ENCODE data around the gene IDH1. TPM values are rescaled to one million over a fixed set of nuclear protein-coding genes. Genes with fewer than 3 reads are reported as not detected.

Gene IDH1
- total and polyA plus RNA-seq, 10 of the 15 experiments (the other 5 are each of a cell fraction or from before 2014, with no cell fraction given): 39.0 to 114 (median 55.0) TPM

- TF ChIP-seq, protein P1, sequence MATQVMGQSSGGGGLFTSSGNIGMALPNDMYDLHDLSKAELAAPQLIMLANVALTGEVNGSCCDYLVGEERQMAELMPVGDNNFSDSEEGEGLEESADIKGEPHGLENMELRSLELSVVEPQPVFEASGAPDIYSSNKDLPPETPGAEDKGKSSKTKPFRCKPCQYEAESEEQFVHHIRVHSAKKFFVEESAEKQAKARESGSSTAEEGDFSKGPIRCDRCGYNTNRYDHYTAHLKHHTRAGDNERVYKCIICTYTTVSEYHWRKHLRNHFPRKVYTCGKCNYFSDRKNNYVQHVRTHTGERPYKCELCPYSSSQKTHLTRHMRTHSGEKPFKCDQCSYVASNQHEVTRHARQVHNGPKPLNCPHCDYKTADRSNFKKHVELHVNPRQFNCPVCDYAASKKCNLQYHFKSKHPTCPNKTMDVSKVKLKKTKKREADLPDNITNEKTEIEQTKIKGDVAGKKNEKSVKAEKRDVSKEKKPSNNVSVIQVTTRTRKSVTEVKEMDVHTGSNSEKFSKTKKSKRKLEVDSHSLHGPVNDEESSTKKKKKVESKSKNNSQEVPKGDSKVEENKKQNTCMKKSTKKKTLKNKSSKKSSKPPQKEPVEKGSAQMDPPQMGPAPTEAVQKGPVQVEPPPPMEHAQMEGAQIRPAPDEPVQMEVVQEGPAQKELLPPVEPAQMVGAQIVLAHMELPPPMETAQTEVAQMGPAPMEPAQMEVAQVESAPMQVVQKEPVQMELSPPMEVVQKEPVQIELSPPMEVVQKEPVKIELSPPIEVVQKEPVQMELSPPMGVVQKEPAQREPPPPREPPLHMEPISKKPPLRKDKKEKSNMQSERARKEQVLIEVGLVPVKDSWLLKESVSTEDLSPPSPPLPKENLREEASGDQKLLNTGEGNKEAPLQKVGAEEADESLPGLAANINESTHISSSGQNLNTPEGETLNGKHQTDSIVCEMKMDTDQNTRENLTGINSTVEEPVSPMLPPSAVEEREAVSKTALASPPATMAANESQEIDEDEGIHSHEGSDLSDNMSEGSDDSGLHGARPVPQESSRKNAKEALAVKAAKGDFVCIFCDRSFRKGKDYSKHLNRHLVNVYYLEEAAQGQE (IDR thresholded peaks at IDR 0.05; ENCODE audit: low read depth, low read length): no peak
- TF ChIP-seq, protein P2, sequence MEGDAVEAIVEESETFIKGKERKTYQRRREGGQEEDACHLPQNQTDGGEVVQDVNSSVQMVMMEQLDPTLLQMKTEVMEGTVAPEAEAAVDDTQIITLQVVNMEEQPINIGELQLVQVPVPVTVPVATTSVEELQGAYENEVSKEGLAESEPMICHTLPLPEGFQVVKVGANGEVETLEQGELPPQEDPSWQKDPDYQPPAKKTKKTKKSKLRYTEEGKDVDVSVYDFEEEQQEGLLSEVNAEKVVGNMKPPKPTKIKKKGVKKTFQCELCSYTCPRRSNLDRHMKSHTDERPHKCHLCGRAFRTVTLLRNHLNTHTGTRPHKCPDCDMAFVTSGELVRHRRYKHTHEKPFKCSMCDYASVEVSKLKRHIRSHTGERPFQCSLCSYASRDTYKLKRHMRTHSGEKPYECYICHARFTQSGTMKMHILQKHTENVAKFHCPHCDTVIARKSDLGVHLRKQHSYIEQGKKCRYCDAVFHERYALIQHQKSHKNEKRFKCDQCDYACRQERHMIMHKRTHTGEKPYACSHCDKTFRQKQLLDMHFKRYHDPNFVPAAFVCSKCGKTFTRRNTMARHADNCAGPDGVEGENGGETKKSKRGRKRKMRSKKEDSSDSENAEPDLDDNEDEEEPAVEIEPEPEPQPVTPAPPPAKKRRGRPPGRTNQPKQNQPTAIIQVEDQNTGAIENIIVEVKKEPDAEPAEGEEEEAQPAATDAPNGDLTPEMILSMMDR (IDR thresholded peaks at IDR 0.05 in 2 of 3, conservative IDR thresholded peaks at IDR 0.05 in 1 of 3; ENCODE audit: control insufficient read depth in 2 of 3, extremely low read depth in 1 of 3, insufficient read depth in 1 of 3, low read depth in 3 of 3, low read length in 3 of 3): no peak
- TF ChIP-seq ASH2L (IDR thresholded peaks at IDR 0.05; ENCODE audit: borderline replicate concordance, low read depth) (no peak), BCL11A (IDR thresholded peaks at IDR 0.05; ENCODE audit: low read depth, low read length) (no peak), NR2C2 (IDR thresholded peaks at IDR 0.05; ENCODE audit: borderline replicate concordance, control insufficient read depth, insufficient read length, low read depth) (no peak), CUX1 (IDR thresholded peaks at IDR 0.05; ENCODE audit: insufficient replicate concordance, low read depth, low read length) (no peak), POLR2AphosphoS5 (IDR thresholded peaks at IDR 0.05; ENCODE audit: low read length) (no peak), SREBF1 (IDR thresholded peaks at IDR 0.05; ENCODE audit: low read length) (no peak)
- TF ChIP-seq, protein P3, sequence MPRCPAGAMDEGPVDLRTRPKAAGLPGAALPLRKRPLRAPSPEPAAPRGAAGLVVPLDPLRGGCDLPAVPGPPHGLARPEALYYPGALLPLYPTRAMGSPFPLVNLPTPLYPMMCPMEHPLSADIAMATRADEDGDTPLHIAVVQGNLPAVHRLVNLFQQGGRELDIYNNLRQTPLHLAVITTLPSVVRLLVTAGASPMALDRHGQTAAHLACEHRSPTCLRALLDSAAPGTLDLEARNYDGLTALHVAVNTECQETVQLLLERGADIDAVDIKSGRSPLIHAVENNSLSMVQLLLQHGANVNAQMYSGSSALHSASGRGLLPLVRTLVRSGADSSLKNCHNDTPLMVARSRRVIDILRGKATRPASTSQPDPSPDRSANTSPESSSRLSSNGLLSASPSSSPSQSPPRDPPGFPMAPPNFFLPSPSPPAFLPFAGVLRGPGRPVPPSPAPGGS (IDR thresholded peaks at IDR 0.05; ENCODE audit: borderline replicate concordance, insufficient read depth, low read depth, low read length, poor library complexity, severe bottlenecking): no peak
Measured at GRCh38 chr2:208268156-208268952, 13.5 kb upstream of the IDH1 start (continued).
